Karpas-422 (cell line): Measurements from ENCODE around the gene WWC2. TPM values are rescaled to one million over a fixed set of nuclear protein-coding genes. Genes with fewer than 3 reads are reported as not detected.

ENCODE experiments used
- DNase-seq: peaks from one replicate; pipeline ENCODE4 v3.0.0-alpha.2; 2015
- H2AFZ ChIP-seq: fragments of 200-600 bp; sonication (generic); 2 replicates; pipeline ENCODE4 v1.6.1; 2014; ENCODE audit warnings: antibody characterized with exemption, low read length, mixed read lengths
- H3K27ac ChIP-seq: fragments of 200-600 bp; sonication (generic); 2 replicates; pipeline ENCODE4 v1.5.1; 2014; ENCODE audit warnings: mild to moderate bottlenecking, low read length, moderate library complexity
- H3K27me3 ChIP-seq: fragments of 200-600 bp; sonication (generic); 2 replicates; pipeline ENCODE4 v1.6.1; 2014; ENCODE audit warnings: low read length, mixed read lengths
- H3K36me3 ChIP-seq: fragments of 200-600 bp; sonication (generic); 2 replicates; pipeline ENCODE4 v1.6.1; 2014; ENCODE audit warnings: low read length, mixed read lengths; ENCODE audit not compliant: insufficient read depth
- H3K4me1 ChIP-seq: fragments of 200-600 bp; sonication (generic); 2 replicates; pipeline ENCODE4 v1.6.1; 2014; ENCODE audit warnings: mild to moderate bottlenecking, low read length, mixed read lengths
- H3K4me2 ChIP-seq: fragments of 200-600 bp; sonication (generic); 2 replicates; pipeline ENCODE4 v1.6.1; 2014; ENCODE audit warnings: low read length, low read depth, mild to moderate bottlenecking; ENCODE audit not compliant: poor library complexity, severe bottlenecking
- H3K4me3 ChIP-seq: fragments of 200-600 bp; sonication (generic); 2 replicates; pipeline ENCODE4 v1.5.1; 2014; ENCODE audit warnings: mild to moderate bottlenecking, antibody characterized with exemption, low read length, mixed read lengths
- H3K79me2 ChIP-seq: fragments of 200-600 bp; sonication (generic); 2 replicates; pipeline ENCODE4 v1.6.1; 2014; ENCODE audit warnings: mild to moderate bottlenecking, low read length, mixed read lengths
- H3K9ac ChIP-seq: fragments of 200-600 bp; sonication (generic); 2 replicates; pipeline ENCODE4 v1.6.0; 2014; ENCODE audit warnings: low read length
- H3K9me2 ChIP-seq: fragments of 200-600 bp; sonication (generic), shearing (Covaris generic); replicated peaks from 2 replicates; pipeline ENCODE4 v1.6.0; 2014; ENCODE audit warnings: mild to moderate bottlenecking, low read length, moderate library complexity; ENCODE audit not compliant: insufficient read depth
- H3K9me3 ChIP-seq: fragments of 300-700, 200-600 bp; sonication (generic); 2 replicates; pipeline ENCODE4 v1.6.1; 2014; ENCODE audit warnings: low read length, mixed read lengths
- H4K20me1 ChIP-seq: fragments of 200-600 bp; sonication (generic); 2 replicates; pipeline ENCODE4 v1.6.1; 2014; ENCODE audit warnings: mild to moderate bottlenecking, antibody characterized with exemption, low read length, low read depth; ENCODE audit not compliant: insufficient read depth
- total RNA-seq: library from RNA; depleted of rRNA; stranded (reverse); fragments of >200 nt; shearing (Covaris generic); gene quantifications from 2 replicates; pipeline ENCODE4 v1.2.3, GENCODE V29; 2014; ENCODE audit warnings: low replicate concordance

The WWC2 gene
- total RNA-seq, 1 experiment from 2014 or later: not detected

GRCh38 chr4:183326853-183327252 lies 227.8 kb downstream of the WWC2 start:
- Histone ChIP-seq H4K20me1 (no peaks in the 10 kb centered on the region), H3K9me3 (no peaks in the 10 kb centered on the region), H3K27ac (no peak overlapping the region), H3K79me2 (no peaks in the 10 kb centered on the region), H3K9ac (no peak overlapping the region), H3K4me3 (no peak overlapping the region), H3K4me1 (no peaks in the 10 kb centered on the region), H3K9me2 (no peaks in the 10 kb centered on the region), H3K27me3 (no peaks in the 10 kb centered on the region), H2AFZ (no peak overlapping the region), H3K36me3 (no peaks in the 10 kb centered on the region), H3K4me2 (no peak overlapping the region)
- DNase-seq: no peak

GRCh38 chr4:183327827-183328226 lies 228.8 kb downstream of the WWC2 start:
- Histone ChIP-seq H3K9ac (no peak overlapping the region), H3K36me3 (no peaks in the 10 kb centered on the region), H3K27ac (no peak overlapping the region), H4K20me1 (no peaks in the 10 kb centered on the region), H3K9me3 (no peaks in the 10 kb centered on the region), H3K4me1 (no peaks in the 10 kb centered on the region), H3K9me2 (no peaks in the 10 kb centered on the region), H3K4me3 (no peak overlapping the region), H3K27me3 (no peaks in the 10 kb centered on the region), H3K4me2 (no peak overlapping the region), H3K79me2 (no peaks in the 10 kb centered on the region), H2AFZ (no peak overlapping the region)
- DNase-seq: no peak

GRCh38 chr4:183328832-183329231 lies 229.8 kb downstream of the WWC2 start:
- no peak overlapping the region for H3K4me3 ChIP-seq
- no peak overlapping the region for H3K27ac ChIP-seq
- DNase-seq: no peak
- no peaks in the 10 kb centered on the region for H3K9me3 ChIP-seq
- H3K79me2 ChIP-seq: no peaks in the 10 kb centered on the region
- H3K36me3 ChIP-seq: no peaks in the 10 kb centered on the region
- no peaks in the 10 kb centered on the region for H3K4me1 ChIP-seq
- H3K4me2 ChIP-seq: no peak overlapping the region
- no peaks in the 10 kb centered on the region for H4K20me1 ChIP-seq
- no peaks in the 10 kb centered on the region for H3K9me2 ChIP-seq
- no peaks in the 10 kb centered on the region for H3K27me3 ChIP-seq
- no peak overlapping the region for H3K9ac ChIP-seq
- H2AFZ ChIP-seq: no peak overlapping the region

- H3K9ac ChIP-seq: no peak overlapping the region
- no peaks in the 10 kb centered on the region for H3K9me2 ChIP-seq
- no peak overlapping the region for H3K27ac ChIP-seq
- H3K4me2 ChIP-seq: no peak overlapping the region
- H3K4me1 ChIP-seq: no peaks in the 10 kb centered on the region
- H3K4me3 ChIP-seq: no peak overlapping the region
- H3K36me3 ChIP-seq: no peaks in the 10 kb centered on the region
- no peak for DNase-seq
- H3K27me3 ChIP-seq: no peaks in the 10 kb centered on the region
- no peaks in the 10 kb centered on the region for H3K79me2 ChIP-seq
- no peaks in the 10 kb centered on the region for H3K9me3 ChIP-seq
- no peak overlapping the region for H2AFZ ChIP-seq
- no peaks in the 10 kb centered on the region for H4K20me1 ChIP-seq
Observed at GRCh38 chr4:183329244-183329643, 230.2 kb downstream of the WWC2 start.

- H3K4me3 ChIP-seq: no peak overlapping the region
- H3K27me3 ChIP-seq: no peaks in the 10 kb centered on the region
- no peaks in the 10 kb centered on the region for H4K20me1 ChIP-seq
- no peak overlapping the region for H3K27ac ChIP-seq
- no peak overlapping the region for H3K9ac ChIP-seq
- H3K9me3 ChIP-seq: no peaks in the 10 kb centered on the region
- no peaks in the 10 kb centered on the region for H3K36me3 ChIP-seq
- H2AFZ ChIP-seq: no peak overlapping the region
- no peak for DNase-seq
- no peak overlapping the region for H3K4me2 ChIP-seq
- H3K9me2 ChIP-seq: no peaks in the 10 kb centered on the region
- H3K4me1 ChIP-seq: no peaks in the 10 kb centered on the region
- no peaks in the 10 kb centered on the region for H3K79me2 ChIP-seq
Observed at GRCh38 chr4:183329954-183330742, 231.1 kb downstream of the WWC2 start.

- no peaks in the 10 kb centered on the region for H3K27me3 ChIP-seq
- no peak overlapping the region for H3K9ac ChIP-seq
- H3K4me3 ChIP-seq: no peak overlapping the region
- H2AFZ ChIP-seq: no peak overlapping the region
- no peaks in the 10 kb centered on the region for H3K9me2 ChIP-seq
- no peaks in the 10 kb centered on the region for H3K4me1 ChIP-seq
- no peak for DNase-seq
- H4K20me1 ChIP-seq: no peaks in the 10 kb centered on the region
- H3K79me2 ChIP-seq: no peaks in the 10 kb centered on the region
- no peaks in the 10 kb centered on the region for H3K9me3 ChIP-seq
- no peak overlapping the region for H3K4me2 ChIP-seq
- H3K36me3 ChIP-seq: no peaks in the 10 kb centered on the region
- no peak overlapping the region for H3K27ac ChIP-seq
Observed at GRCh38 chr4:183330841-183331240, 231.8 kb downstream of the WWC2 start.

GRCh38 chr4:183332447-183332846 lies 233.4 kb downstream of the WWC2 start:
- Histone ChIP-seq H2AFZ (no peak overlapping the region), H3K27ac (no peak overlapping the region), H3K79me2 (no peaks in the 10 kb centered on the region), H4K20me1 (no peaks in the 10 kb centered on the region), H3K4me1 (no peaks in the 10 kb centered on the region), H3K27me3 (no peaks in the 10 kb centered on the region), H3K9me2 (no peaks in the 10 kb centered on the region), H3K9ac (no peak overlapping the region), H3K4me3 (no peak overlapping the region), H3K36me3 (no peaks in the 10 kb centered on the region), H3K4me2 (no peak overlapping the region), H3K9me3 (no peaks in the 10 kb centered on the region)
- DNase-seq: no peak

- no peaks in the 10 kb centered on the region for H3K9me3 ChIP-seq
- no peaks in the 10 kb centered on the region for H3K27me3 ChIP-seq
- no peak for DNase-seq
- H3K27ac ChIP-seq: no peak overlapping the region
- H3K9me2 ChIP-seq: no peaks in the 10 kb centered on the region
- no peaks in the 10 kb centered on the region for H3K36me3 ChIP-seq
- no peaks in the 10 kb centered on the region for H3K79me2 ChIP-seq
- no peak overlapping the region for H3K4me2 ChIP-seq
- no peaks in the 10 kb centered on the region for H4K20me1 ChIP-seq
- H2AFZ ChIP-seq: no peak overlapping the region
- no peak overlapping the region for H3K4me3 ChIP-seq
- no peak overlapping the region for H3K9ac ChIP-seq
- no peaks in the 10 kb centered on the region for H3K4me1 ChIP-seq
Observed at GRCh38 chr4:183333202-183333601, 234.1 kb downstream of the WWC2 start.
